ENCODE measurements around the gene MRPS22.

Gene MRPS22

GRCh38 chr3:139355476-139355875 lies 11.7 kb downstream of the MRPS22 start:
- ATAC-seq (ENCODE audit: insufficient read depth, low read depth) (no peak), DNase-seq (no peak)
- no peak overlapping the region for H2AFZ ChIP-seq (ENCODE audit: low read depth, low read length)
- H3K79me2 ChIP-seq (ENCODE audit: insufficient read depth, low read length): peaks cover 2% of the 10 kb centered on the region; the same call in 1 of the 2 replicates
- H3K9me3 ChIP-seq (ENCODE audit: insufficient read depth, low read length, severe bottlenecking): no peaks in the 10 kb centered on the region
- no peaks in the 10 kb centered on the region for H4K20me1 ChIP-seq (ENCODE audit: insufficient read depth, low read length)
- H3K4me2 ChIP-seq (ENCODE audit: insufficient read depth, low read length): no peak overlapping the region
- H3K4me1 ChIP-seq (ENCODE audit: insufficient read depth, low read length): no peaks in the 10 kb centered on the region
- TF ChIP-seq EZH2 (IDR thresholded peaks at IDR 0.05; ENCODE audit: borderline replicate concordance, low read depth, low read length, severe bottlenecking) (no peak), CTCF (IDR thresholded peaks at IDR 0.05; ENCODE audit: borderline replicate concordance, extremely low read depth, low read length, poor library complexity, severe bottlenecking) (no peak)
- no peak overlapping the region for H3K9ac ChIP-seq (ENCODE audit: low read depth, low read length)
- no peak overlapping the region for H3K4me3 ChIP-seq (ENCODE audit: low read depth in 1 of 2, low read length in 2 of 2)
- no peak overlapping the region for H3K27ac ChIP-seq (ENCODE audit: low read length)
- H3K27me3 ChIP-seq (ENCODE audit: insufficient read depth, low read length, poor library complexity): no peaks in the 10 kb centered on the region
- H3K36me3 ChIP-seq (ENCODE audit: insufficient read depth, low read length): peaks cover 95% of the 10 kb centered on the region

- Histone ChIP-seq H3K27me3 (ENCODE audit: insufficient read depth, low read length, poor library complexity) (no peaks in the 10 kb centered on the region), H4K20me1 (ENCODE audit: insufficient read depth, low read length) (no peaks in the 10 kb centered on the region), H3K4me1 (ENCODE audit: insufficient read depth, low read length) (no peaks in the 10 kb centered on the region), H3K79me2 (ENCODE audit: insufficient read depth, low read length) (peaks cover 2% of the 10 kb centered on the region; the same call in 1 of the 2 replicates), H3K9ac (ENCODE audit: low read depth, low read length) (no peak overlapping the region), H3K4me2 (ENCODE audit: insufficient read depth, low read length) (no peak overlapping the region), H3K36me3 (ENCODE audit: insufficient read depth, low read length) (peaks cover 95% of the 10 kb centered on the region), H2AFZ (ENCODE audit: low read depth, low read length) (no peak overlapping the region), H3K27ac (ENCODE audit: low read length) (no peak overlapping the region), H3K4me3 (ENCODE audit: low read depth in 1 of 2, low read length in 2 of 2) (no peak overlapping the region), H3K9me3 (ENCODE audit: insufficient read depth, low read length, severe bottlenecking) (no peaks in the 10 kb centered on the region)
- TF ChIP-seq CTCF (IDR thresholded peaks at IDR 0.05; ENCODE audit: borderline replicate concordance, extremely low read depth, low read length, poor library complexity, severe bottlenecking) (no peak), EZH2 (IDR thresholded peaks at IDR 0.05; ENCODE audit: borderline replicate concordance, low read depth, low read length, severe bottlenecking) (no peak)
- no peak for DNase-seq
- ATAC-seq (ENCODE audit: insufficient read depth, low read depth): no peak
Observed at GRCh38 chr3:139355891-139356290, 12.1 kb downstream of the MRPS22 start.

GRCh38 chr3:139357899-139358298 lies 14.1 kb downstream of the MRPS22 start:
- H2AFZ ChIP-seq (ENCODE audit: low read depth, low read length): no peak overlapping the region
- no peak overlapping the region for H3K4me3 ChIP-seq (ENCODE audit: low read depth in 1 of 2, low read length in 2 of 2)
- peaks cover 95% of the 10 kb centered on the region for H3K36me3 ChIP-seq (ENCODE audit: insufficient read depth, low read length)
- no peaks in the 10 kb centered on the region for H3K4me1 ChIP-seq (ENCODE audit: insufficient read depth, low read length)
- peaks cover 2% of the 10 kb centered on the region; the same call in 1 of the 2 replicates for H3K79me2 ChIP-seq (ENCODE audit: insufficient read depth, low read length)
- H3K9ac ChIP-seq (ENCODE audit: low read depth, low read length): no peak overlapping the region
- no peaks in the 10 kb centered on the region for H3K27me3 ChIP-seq (ENCODE audit: insufficient read depth, low read length, poor library complexity)
- DNase-seq (no peak), ATAC-seq (ENCODE audit: insufficient read depth, low read depth) (no peak)
- H4K20me1 ChIP-seq (ENCODE audit: insufficient read depth, low read length): no peaks in the 10 kb centered on the region
- H3K9me3 ChIP-seq (ENCODE audit: insufficient read depth, low read length, severe bottlenecking): no peaks in the 10 kb centered on the region
- no peak overlapping the region for H3K4me2 ChIP-seq (ENCODE audit: insufficient read depth, low read length)
- no peak overlapping the region for H3K27ac ChIP-seq (ENCODE audit: low read length)
- TF ChIP-seq CTCF (IDR thresholded peaks at IDR 0.05; ENCODE audit: borderline replicate concordance, extremely low read depth, low read length, poor library complexity, severe bottlenecking) (no peak), EZH2 (IDR thresholded peaks at IDR 0.05; ENCODE audit: borderline replicate concordance, low read depth, low read length, severe bottlenecking) (no peak)

Data from DND-41 (cell line).